ENCODE measurements around the gene AIFM2.

DNA sequence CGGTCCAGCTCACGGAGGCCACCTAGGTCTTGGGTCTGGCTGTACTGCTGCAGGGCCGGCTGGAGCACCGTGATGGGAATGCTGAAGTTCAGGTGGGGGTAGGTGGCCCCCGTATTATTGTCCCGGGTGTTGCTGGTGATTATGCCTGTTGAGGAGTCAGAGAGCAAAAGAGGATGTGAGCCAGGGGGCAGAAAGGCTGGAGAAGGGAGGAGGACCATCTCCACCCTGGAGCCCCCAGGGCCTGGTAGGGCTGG is 7.3 kb upstream of the AIFM2 start:
- TF ChIP-seq EZH2 (IDR thresholded peaks at IDR 0.05; ENCODE audit: insufficient read depth, poor library complexity, severe bottlenecking) (no peak), EZH2phosphoT487 (IDR thresholded peaks at IDR 0.05; ENCODE audit: insufficient read depth, low read depth) (no peak)

All from GM23248 (cell line).